NCI-H748 (cell line): ENCODE data around the gene NPC1L1.

ENCODE experiments used
- DNase-seq: peaks from one replicate; lab custom pipeline; 2025; ENCODE audit not compliant: unreplicated experiment; lab: John Stamatoyannopoulos, UW

Gene NPC1L1

DNA sequence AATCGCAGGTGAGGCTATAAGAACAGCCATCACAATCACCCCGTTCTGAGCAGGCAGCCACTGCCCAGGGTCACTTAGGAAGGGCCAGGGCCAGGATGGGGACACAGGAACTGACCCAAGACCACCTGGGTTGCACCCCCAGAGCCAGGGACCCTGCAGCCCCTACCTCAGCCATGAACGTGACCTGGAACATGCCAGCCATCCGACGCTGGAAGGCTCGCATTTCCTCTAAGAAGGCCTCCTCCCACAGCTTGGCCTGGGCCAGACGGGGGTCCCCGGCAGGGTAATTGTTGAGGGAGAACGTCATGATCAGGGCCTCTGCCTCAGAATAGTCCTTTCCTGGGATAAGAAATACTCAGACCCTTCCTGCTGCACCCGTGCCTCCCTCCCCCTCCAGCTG is 5.0 kb downstream of the NPC1L1 start:
- no peak for DNase-seq

DNA sequence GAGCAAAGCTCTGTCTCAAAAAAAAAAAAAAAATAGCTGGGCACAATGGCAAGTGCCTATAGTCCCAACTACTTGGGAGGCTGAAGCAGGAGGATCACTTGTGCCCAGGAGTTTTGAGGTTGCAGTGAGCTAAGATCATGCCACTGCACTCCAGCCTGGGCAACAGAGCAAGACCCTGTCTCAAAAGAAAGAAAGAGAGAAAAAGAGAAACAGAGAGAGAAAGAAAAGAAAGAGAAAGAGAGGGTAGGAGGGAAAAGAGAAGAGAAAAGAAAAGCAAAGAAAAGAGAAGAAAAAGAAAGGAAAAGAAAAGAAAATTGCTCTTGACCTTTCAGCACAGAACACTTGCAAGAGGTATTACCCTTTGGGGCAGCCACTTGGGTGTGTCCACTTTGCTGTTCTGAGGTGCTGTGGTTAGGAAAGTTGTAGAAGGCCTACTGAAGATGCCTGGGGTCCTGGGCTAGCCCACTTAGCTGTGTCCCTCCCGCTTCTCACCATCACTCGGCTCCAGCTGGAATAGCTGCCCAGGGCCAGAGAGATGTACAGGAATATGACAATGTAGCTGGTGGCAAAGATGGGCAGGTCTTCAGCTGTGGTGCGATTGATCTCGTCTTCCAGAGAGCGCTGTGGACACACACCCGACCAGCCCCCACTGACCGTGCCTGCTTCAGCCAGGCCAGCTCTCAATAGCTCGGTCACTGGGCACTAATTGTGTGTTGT is 5.6 kb downstream of the NPC1L1 start:
- no peak for DNase-seq

DNA sequence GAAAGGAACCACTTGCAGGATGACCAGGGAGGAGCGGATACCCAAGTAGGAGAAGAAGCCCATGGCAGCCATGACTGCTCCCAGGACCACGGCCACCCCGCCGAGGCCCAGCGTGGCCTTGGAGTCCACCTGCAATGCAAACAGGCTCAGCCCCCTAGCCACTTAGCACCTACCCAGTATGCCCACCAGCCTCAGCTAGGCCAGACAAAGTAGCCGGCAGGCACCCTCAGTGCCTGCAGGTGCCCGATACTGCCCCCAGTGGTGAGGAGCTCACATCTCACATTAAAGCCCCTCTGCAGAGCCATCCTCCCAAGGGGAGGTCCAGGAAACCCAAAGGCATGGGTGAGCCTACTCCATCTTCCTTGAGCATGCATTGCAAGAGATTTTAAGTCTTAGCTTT is 6.6 kb downstream of the NPC1L1 start:
- peak; percentile 55 for DNase-seq

DNA sequence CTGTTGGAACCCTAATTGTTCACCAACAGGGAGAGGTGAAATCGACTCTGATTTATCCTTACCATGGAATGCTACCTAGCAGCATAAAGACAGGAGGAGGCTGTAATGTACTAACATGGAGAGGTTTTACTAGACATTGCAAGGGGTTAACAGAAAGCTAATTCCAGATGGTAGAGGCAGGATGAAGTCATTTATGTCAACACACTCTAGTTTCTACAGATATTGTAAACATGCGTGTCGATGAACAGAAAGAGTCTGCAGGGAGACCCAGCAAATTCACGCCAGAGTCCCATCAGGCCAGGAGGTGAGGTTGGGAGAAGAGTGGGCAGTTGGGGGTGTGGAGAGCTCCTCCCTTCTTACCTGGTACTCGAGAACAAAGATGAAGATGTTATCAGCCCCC is 7.0 kb downstream of the NPC1L1 start:
- DNase-seq: no peak

DNA sequence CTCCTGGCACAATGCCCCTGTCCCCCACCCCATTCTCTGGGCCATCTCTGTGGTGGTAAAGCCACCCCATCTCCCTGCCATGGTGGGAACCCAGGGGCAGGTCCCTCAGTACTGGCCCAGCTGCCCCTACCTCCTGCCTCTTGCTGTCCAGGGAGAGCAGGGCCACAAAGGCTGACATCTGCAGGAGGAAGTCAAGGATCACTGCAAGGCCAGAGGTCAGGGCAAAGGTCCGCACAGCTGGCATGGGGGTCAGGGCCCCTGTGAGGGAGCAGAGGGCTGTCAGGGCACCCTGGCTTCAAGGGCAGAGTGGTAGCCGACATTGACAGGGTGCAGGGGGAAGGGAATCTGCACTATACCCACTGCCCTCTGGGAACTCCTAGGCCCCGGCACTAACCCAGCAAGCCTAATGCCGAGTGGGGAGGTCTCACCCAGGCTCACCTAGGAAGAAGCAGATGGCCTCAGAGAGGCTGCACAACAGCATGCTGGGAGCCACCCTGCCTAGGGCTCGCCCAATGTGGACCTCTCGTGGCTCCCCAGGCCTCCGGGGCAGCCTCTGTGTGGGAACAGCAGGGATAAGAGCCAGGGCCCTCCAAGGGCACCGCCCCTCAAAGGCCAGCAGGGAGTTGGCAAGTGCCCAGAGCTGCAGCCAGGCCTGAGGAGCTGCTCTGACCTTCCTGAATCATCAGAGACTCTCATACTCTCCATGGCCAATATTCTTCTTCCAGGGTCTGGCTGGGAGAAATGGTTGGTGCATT is 7.7 kb downstream of the NPC1L1 start:
- DNase-seq: no peak

DNA sequence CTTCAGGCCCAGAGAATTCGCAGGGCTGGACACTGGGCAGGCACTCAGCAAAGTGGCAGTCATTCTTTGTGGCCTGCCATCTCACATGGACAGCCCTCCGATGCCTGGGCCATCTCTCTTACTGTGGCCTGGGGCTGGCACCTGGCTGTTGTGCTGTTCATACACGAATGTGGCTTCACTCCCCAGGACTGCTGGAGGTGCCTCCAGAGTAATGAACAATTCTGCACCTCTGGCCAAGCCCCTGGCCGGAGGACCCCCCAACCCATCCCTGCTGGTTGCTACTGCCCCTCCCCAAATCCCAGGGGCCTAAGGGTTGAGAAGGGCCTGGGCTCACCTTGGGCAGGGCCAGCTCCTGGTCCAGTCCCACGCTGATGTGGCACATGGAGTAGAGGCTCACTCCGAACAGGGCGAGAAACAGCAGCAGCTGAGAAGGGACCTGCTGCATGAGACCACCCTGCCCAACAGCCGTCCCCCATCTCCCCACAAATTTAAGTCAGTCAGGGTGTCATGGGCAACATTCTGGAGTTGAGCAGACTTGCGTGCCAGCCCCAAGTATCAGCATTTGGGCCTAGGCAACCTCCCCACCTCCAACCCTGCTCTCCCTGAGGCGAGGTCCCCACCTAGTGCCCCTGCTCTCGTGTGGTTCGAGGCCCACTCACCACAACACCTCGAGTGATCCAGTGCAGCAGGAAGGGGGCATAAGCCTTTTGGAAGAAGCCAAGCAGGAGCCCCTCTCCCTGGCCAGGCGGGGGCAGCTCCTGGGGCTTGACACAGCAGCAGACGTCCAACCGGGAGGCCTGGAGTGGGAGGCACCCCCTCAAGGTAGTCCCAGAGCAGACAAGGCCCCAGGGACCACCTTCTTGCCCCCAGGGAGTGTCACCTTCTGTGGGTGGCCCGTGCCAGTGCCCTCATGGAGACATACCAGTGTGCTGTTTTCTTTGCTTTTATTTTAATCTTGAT is 9.4 kb downstream of the NPC1L1 start:
- no peak for DNase-seq

DNA sequence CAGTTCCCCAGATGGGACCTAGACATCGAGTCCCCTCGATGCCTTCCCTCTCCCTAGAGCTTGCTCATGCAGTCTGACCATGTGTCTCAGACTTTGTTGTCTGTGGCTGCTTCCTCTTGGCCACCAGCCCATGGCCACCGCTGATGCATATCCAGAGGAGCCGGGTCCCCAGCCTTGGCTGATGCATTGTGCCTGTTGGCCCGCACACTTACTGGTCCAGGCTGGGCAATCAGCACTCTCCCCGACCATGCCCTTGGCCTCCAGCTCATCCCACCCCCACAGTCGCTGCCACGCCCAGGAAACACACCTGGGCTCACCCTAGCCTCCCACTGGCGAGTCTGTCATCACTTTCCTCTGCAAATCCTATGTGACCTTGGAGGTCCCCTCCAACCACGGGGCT is 10.1 kb downstream of the NPC1L1 start:
- no peak for DNase-seq

DNA sequence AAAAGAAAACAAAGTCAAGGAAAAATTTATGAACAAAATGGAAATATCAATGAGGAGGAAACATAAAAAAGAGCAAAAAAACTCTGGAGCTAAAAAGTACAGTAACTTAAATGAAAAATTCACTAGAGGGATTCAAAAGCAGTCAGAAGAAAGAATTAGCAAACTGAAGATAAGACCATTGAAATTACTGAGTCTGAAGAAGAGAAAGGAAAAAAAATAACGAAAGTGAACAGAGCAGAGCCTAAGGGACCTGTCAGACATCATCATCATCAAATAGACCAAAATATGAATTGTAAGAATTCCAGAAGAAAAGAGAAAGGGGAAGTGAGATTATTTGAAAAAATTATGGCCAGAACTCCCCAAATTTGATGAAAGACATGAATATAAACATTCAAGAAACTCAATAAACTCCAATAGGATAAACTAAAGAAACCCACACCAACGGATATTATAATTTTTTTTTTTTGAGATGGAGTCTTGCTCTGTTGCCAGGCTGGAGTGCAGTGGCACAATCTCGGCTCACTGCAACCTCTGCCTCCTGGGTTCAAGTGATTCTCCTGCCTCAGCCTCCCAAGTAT is 16.2 kb downstream of the NPC1L1 start:
- DNase-seq: no peak

DNA sequence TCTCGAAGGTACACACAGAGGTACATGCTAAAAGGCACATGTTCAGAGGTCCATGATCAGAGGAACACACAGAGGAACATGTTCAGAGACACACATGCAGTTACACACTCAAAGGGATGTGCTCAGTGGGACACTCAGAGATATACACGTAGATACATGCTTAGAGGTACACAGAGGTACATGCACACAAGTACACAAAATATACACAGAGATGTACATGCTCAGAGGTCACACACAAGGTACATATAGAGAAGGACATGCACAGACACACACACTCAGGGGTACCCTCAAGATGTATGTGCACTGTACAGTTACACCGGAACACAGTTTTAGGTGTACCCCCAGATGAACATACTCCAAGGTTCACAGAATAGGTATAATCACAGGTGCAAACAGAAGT is 18.8 kb downstream of the NPC1L1 start:
- no peak for DNase-seq

DNA sequence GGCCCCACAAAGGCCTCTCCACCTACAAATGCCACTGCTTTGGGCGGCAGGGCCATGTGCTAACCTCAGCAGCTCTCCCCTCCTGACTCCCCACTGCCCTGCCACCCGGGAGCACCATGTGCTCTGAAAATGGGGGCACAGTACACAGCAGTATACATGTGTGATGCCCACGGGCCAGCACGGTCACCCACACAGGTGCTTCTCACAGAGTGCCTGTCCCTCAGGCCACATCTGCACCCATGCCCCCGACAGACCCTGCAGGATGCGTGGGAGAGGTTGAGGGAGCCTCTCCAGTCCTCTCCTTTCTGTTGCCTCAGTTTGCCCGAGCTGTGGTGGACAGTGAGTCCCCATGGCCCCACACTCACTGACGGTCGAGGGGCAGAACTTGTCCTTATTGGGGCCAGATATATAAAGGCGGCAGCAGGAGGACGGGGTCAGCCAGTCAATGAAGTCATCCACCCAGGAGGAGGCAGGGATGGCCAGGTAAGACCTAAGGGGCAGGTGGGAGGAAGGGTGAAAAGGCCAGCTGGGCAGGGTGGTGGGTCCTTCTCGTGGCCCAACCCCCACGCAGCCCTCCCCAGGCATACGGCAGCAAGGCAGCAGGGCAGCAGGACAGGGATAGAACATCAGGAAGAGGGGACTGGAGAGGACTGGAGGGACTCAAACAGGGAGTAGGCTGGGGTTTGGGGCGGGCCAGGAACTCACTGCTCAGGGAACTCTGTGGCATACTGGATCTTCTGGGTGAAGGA is 19.6 kb downstream of the NPC1L1 start:
- no peak for DNase-seq

DNA sequence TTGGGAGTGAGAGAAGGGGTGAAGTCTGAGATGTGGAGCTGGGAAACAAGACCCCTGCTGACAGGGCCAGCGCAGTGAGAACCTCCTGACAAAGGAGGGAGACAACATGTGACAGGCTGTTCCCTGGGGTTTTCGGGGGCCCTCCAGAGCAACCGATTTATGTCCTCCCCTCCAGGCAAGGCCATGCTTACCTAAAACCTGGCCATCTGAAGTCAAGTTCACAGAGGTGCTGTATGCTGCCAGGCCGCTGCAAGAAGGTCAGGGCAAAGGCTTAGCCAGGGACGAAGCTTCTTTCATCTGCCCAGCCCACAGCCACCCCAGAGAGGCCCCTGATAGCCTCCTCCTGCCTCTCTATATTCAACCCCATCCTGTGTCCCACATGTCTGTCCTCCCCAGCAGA is 20.6 kb downstream of the NPC1L1 start:
- no peak for DNase-seq

DNA sequence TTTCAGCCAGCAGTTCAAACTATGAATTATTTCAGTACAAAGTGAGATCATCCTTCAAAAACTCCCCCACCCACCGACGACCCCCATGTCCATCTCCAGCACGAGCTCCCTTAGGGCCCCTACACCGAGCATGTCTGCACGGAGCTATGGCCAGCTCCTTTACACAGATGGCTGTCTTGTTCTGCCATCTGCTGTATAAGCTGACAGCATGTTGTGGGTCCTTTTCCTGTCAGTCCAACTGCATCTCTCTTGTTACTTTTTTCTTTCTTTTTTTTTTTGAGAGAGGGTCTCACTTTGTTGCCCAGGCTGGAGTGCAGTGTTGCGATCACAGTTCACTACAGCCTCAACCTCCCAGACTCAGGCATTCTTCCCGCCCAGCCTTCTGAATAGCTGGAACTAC is 21.6 kb downstream of the NPC1L1 start:
- no peak for DNase-seq

DNA sequence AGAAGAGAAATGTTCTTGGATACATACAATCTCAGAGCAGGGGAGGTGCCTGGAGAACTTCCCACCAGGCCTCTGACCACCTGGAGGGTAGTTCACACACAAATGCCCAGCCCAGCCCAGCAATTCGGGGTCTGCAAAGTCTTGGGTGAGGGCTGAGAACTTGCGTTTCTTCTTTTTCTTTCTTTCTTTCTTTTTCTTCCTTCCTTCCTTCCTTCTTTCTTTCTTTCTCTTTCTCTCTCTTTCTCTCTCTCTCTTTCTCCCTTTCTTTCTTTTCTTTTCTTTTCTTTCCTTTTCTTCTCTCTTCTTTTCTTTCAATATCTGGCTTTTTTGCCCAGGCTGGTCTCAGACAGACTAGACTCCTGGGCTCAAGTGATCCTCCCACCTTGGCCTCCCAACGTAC is 22.4 kb downstream of the NPC1L1 start:
- no peak for DNase-seq

DNA sequence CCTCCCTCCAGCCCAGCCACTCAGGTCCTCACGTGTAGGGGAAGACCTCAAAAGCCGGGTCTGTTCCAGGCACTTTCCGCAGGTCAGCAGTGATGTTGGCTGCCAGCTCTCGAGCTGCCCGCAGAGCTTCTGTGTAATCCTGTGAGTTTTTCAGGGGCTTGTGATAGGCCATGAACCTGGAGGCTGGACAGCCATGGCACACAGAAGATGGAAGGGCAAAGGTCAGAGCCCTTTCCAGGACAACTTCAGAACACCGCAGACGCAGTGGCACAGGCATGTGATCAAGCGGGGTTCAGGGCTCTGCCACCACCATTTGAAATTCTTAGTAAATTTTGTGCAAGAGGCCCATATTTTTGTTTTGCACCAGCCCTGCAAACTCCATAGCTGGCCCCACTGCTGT is 24.0 kb downstream of the NPC1L1 start:
- DNase-seq: no peak

DNA sequence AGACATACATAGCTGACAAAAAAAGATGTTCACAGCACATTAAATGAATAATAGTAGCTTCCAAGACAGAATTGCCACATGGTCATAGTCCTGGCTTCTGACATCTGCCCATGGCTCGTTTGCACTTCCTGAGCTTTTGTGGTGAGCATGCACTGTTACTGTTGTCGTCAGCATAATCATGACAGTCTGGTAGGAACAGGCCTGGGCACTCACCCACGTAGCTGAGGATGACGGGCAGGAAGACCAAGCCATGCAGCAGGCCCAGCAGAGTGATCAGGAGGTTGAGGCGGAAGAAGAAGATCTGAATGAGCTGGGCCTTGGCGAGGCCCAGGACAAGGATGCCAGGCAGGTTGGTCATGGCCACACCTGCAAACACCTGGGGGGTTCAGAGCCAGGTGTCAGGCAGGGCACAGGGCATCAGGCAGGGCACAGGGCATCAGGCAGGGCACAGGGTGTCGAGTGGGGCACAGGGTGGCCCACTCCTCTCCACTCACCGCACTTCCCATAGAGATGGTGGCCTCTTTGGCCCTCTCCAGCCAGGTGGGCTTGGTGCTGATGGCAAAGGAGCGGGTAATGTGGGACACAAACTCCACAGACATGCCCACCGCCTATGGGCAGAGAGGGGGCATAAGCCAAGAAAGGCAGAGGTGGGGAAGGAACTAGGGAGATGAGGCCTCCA is 25.4 kb downstream of the NPC1L1 start:
- DNase-seq: no peak

DNA sequence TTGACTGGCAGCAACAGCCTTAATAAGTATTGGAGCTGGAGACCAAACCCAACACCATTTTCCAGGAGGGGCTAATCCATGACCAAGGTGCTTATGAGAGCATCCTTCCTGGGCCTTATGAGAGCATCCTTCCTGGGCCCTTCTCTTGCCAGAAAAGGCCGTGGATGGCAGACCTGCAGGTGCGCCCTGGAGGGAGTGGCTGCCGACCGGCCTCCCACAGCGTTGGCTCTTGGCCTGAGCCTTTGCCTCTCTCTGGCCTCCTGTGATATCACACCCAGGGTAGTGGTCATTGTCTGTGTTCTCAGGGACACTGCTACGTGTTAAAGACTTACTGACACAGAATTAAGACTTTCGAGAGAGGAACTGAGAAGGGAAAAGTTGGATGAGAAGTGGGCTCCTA is 28.4 kb downstream of the NPC1L1 start:
- no peak for DNase-seq

DNA sequence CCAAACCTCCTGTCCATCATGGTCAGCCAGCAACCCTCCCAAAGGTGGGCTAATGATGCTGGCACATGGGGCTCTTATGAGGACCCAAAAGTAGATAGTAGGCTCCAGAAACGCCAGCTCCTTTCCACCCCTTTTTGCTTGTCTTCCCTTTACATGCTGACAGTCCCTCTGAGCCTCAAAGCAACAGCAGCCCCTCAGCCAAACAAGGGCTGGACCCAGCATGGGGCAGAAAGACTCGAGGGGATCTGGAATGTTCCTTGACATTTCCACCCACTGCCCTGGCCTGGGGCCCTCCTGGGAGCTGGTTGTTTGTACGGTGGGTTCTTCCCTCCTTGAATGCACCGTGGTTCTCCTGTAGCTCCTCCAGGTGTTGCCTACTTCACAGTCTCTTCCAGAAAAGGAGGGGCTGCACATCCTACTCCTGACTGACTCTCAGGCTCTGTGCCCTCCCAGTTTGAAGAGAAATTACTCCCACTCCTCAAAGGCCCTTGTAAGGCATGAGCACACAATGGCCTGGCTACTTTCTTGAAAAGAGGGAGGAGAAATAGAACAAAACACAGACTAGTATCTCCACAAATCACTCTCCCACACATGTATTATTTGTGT is 29.2 kb downstream of the NPC1L1 start:
- DNase-seq: no peak

DNA sequence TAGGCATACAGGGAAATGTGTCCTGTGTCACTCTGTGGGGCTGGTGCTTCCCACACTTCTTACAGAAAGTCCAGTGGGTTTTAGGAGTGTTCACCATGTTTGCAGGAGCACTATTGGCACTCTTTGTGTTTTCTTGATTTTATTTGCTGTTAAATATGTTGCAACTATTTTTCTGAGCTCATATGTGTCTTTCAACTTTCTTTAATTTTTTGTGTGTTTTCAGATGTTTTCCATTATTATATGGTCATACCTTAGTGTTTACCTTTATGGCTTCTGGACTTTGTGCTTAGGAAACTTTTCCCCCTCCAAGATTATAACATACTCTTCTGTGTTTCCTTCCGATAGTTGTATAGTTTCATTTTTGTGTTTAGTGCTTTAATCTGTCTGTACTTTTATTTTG is 29.9 kb downstream of the NPC1L1 start:
- DNase-seq: no peak

DNA sequence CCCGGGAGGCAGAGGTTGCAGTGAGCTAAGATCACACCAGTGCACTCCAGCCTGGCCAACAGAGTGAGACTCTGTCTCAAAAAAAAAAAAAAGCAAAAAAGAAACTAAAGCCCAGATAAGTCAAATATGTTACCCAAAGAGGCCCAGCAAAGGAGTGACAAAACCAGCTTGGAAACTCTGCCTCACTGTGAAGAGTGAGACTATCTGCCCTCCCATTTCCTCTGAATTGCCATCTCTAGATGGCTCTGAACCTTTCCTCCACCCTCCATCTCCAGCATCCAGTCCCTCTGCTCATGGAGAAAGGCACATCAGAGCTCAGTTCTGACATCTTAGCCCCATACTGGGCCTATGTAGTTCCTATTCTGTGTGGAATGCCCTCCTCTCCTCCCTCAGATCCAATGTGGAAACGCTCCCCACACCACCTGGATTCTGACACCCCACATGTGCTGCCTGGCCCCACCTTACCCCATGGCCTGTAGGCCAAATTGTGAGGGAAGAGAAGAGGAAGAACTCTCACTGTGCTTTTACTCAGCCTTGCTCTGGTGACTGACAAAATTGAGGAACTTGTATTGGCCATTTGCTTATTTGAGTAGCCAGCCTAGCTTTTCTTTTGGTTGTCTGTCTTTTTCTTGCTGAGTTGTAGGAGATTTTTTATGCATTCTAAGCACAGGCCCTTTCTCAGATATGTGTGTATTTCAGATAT is 32.7 kb downstream of the NPC1L1 start:
- no peak for DNase-seq
